Activated effector memory CD4-positive, alpha-beta T cell treated with anti-CD3 and anti-CD28 coated beads, Interleukin-2, amount 50 U/mL, for 16 hours (primary cell): ENCODE measurements around the gene WLS.
"Not testable (repeated sequence)": the region's sequence is repeated elsewhere in the genome, so short reads cannot be mapped to it uniquely, and the experiment has no call there.

ENCODE experiments used
- DNase-seq: peaks from one replicate; pipeline ENCODE4 v3.0.0-alpha.2; 2020

WLS gene

DNA sequence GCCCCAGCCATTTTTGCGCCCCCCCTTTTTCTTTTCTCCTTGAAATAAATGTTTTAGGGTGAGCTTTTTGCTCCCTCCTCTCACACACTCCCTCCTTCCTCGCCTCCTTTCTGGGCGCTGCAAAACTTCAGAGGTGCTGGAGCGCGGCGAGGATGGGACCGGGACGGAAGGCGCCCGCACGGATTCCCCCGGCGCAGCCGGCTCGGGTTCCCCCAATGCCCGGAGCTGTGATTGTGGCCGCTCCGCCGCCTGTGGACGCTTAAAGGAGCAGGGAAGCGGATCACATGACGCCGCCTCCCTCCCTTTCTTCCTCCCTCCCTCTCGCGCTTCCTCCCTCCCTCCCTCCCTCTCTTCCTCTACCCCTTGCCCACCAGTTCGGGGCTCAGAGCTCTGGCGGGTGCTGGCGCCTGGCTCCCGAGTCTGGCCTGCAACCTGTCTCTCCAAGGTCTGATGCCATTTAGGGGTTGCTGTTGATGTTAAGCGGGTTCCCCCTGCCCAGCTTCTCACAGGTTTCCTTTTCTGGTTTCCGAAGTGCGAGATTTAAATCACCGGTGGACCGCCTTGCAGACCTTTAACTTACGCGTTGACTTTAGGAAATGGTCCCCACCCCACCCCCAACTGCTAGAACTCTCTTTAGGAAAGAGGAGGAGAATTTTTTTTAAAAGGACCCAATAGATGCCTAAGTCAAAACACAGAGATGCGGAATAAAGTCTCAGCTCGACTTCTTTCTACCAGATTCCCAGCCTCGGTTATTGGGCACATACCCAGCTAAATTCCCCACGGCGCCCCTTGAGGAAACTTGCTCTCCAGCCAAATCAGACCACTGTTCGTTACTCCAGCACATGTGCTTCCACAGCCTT lies at the start of gene WLS:
WLS (minus strand) TSS at position 235 of the 860 bp plus-strand sequence; CDS start at position 11, 224 bp downstream.
- DNase-seq: no peak

DNA sequence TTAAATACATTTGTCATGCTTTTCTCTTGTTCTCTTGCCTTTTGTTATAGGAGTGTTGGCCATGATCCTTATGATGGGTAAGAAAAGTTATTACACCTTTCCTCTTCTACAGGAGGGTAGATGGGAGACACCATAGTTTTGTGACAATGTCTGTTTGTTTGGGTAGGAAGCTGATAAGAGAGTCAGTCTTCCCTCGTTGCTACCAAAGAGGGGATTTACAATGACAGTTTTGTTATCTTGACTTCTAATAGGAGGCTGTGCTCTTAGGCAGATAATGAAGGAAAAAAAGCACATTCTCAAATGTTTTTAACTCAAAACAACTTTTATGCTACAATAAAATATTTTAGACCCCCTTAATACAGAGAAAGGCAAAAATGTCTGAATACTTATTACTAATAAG lies 48.0 kb upstream of the WLS start:
- DNase-seq: no peak

DNA sequence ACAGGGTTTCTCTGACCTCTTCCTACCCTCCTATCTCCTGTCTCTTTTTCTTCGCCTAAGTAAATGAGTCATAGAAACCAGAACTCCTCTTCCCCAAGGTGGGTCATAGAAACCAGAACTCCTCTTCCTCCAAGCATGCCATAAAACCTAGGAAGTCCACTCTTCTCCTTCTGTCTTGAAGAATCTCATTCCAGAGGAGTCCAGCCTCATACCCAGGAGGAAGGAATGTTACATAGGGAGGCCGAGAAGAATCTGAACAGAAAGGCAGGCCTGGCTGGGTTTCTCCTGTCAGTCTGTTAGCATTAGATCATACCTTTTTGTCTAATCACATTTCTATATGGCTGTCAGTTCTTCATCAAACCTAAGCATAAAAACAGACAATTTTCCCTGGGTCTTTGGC lies 47.5 kb upstream of the WLS start:
- DNase-seq: no peak

DNA sequence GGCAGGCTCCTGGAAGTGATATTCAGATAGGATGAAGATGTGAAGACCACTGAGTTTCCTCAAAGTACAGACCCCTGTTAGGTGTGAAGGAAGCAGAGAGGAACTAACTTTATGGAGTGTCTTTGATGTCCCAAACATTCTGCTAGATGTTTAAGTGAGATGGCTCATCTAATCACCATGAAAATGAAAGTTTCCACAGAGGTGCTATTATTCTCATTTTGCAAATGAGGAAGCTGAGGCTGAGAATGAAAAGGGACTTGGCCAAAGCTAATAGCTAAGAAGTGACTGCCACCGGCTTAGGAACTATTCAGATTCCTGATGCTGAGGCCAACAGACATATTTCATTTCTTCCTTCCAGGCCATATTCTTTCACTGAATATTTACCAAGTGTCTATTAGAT lies 45.9 kb upstream of the WLS start:
- DNase-seq: no peak

GRCh38 chr1:68276448-68276847 lies 44.1 kb upstream of the WLS start:
- no peak for DNase-seq

DNA sequence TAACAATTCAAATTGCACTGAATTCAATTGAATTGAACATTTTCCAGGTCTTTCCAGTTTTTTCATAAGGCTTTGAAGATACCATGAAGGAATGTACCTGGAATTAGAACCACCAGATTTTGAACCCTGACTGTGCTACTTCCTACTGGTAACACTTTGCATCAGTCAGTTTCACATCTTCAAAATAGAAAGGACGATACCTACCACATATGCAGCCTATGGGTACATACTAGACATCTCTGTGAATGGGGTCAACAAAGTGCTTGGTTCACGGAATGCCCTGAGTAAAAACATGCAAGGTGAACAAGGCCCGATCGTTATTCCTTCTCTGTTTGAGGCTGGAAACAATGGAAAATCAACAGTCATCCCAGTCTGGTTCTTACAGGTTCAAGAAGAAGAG lies 41.2 kb upstream of the WLS start:
- DNase-seq: no peak

DNA sequence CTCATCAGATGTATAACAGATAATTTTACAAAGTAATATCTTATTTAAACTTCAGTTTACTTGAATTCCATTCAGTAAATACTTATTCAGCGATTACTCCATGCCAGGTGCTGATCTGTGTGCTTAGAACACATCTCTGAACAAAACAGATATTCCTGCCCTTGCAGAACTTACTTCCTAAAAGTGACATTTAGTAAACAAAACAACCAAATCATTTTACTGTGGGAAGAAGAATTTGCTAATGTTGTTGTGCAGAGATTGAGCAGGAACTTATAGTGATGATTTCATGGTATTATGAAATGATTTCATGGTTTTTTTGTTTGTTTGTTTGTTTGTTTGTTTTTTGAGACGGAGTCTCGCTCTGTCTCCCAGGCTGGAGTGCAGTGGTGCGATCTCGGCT lies 39.3 kb upstream of the WLS start:
- DNase-seq: no peak

DNA sequence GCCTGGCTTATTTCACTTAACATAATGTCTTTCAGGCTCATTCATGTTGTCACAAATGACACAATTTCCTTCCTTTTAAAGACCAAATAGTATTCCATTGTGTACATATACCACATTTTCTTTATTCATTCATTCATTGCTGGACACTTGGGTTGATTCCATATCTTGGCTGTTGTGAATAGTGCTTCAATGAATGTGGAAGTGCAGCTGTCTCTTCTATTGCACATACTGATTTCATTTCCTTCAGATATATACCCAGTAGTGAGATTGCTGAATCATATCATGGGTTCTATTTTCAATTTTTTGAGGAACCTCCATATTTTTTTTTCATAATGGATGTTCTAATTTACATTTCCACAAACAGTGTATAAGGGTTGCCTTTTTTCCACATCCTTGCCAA lies 38.6 kb upstream of the WLS start:
- no peak for DNase-seq

- no peak for DNase-seq
Measured at GRCh38 chr1:68269637-68270430, 37.5 kb upstream of the WLS start.

- no peak for DNase-seq
Measured at GRCh38 chr1:68268896-68269483, 36.7 kb upstream of the WLS start.

DNA sequence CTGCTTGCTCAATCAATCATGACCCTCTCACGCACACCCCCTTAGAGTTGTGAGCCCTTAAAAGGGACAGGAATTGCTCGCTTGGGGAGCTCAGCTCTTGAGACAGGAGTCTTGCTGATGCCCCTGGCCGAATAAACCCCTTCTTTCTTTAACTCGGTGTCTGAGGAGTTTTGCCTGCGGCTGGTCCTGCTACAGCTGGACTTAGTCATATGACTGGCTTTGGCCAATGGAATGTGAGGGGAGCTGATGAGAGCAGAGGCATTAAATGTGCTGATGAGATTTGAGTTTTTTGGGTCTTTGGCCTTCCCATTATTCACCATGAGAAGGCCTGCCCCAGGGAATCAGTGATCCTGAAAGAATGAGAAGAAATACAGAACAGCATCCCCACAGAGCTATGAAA lies 24.5 kb upstream of the WLS start:
- not testable (repeated sequence) for DNase-seq

DNA sequence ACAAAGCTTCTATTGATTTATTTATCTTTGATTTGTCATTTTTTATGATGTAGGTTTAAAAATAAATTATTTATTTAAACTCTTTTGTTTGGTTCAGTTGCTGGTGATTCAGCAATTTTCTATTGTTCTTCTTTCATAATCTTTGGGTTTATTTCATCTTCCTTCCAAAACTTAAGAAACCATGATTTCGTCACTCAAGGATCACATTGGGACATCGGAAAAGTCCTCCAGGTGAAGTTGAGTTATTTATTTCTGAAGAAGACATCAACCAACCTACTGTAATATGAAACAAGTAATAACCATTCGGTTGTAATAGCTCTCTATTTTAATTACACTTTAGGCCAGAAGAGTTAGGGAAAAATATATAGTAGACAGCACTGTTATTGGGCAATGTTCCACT lies 23.0 kb upstream of the WLS start:
- no peak for DNase-seq

GRCh38 chr1:68254667-68255226 lies 22.4 kb upstream of the WLS start:
- DNase-seq: no peak

GRCh38 chr1:68237040-68237439 lies 4.7 kb upstream of the WLS start:
- no peak for DNase-seq

- DNase-seq: no peak
Measured at GRCh38 chr1:68234094-68234493, 1.8 kb upstream of the WLS start.

GRCh38 chr1:68233202-68233601 lies 879 bp upstream of the WLS start:
- no peak for DNase-seq

DNA sequence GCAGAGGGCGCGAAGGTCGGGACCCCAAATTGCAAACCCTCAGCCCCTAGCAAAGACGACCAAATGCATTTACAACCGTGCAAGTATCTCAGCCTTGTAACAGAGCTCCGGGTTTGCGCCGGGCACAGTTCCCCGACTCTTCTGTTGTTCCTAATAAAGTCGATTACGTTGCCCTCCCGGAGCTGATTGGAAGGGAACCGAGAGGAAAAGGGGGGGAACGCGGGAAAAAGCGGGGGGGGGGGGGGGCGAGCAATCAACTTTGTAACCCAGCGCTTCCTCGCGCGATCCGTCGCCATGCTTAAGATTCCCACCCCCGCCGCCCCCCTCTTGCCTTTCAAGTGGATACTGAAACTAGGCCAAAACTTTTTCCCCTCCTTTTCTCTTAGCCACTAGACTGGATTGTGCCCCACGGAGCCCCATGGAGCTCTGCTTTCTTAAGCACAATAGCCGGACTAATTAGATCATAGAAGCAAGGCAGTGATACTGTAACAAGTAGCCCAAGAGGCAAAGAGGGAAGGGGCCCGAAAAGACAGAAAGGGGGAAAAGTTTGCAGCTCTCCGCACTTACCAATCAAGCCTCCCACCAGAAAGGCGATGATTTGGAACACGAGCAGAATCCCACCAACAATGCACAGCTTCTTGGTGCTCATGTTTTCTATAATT lies 565 bp downstream of the WLS start:
- no peak for DNase-seq

DNA sequence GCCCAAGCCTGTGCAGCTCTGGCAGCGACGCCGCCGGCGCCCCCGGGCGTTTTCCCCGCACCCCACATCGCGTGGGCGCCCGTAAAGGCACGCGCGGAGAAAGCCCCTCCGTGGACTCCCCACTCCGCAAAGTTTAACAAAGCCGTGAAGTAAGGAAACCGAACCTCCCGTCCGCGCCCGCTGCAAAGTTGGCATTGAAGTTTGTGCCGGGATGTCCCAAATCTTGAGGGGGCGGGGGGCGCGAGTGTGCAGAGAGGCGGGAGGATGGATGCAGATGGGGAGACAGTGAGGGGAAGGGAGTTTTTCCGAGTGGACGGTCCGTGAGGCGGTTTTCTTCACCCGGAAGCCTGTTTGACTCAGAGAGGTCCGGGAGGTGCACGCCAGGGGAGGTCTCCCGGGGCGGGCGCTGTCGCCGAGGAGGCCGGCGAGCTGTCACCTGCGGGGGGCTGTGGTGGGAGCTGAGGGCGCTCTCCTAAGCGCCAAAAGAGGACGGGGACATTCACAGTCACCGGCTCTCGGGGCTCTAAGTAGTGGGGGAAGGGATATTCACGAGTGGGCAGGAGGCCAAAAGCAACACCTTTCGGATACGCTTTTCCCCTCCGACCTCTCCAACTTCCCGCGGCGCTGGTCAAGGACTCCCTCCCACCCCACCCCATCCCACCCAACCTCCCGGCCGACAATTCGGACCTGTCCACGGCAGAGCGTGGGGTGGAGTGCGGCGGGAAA lies 1.3 kb downstream of the WLS start:
- DNase-seq: no peak

DNA sequence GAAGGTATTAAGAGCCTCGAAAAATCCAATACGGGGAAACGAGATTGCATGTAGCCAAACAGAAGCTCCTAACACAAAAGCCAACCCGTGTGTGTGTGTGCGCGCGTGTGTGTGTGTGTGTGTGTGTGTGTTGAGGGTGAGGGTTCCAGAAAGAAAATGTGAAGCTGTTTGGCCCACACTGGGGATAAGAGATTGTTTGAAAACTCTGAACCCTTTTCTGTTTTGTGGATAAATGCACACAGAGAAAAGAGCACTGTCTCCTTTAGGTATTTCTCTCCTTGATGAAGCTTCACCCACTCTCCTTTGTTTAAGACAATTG lies 1.9 kb downstream of the WLS start:
- no peak for DNase-seq

DNA sequence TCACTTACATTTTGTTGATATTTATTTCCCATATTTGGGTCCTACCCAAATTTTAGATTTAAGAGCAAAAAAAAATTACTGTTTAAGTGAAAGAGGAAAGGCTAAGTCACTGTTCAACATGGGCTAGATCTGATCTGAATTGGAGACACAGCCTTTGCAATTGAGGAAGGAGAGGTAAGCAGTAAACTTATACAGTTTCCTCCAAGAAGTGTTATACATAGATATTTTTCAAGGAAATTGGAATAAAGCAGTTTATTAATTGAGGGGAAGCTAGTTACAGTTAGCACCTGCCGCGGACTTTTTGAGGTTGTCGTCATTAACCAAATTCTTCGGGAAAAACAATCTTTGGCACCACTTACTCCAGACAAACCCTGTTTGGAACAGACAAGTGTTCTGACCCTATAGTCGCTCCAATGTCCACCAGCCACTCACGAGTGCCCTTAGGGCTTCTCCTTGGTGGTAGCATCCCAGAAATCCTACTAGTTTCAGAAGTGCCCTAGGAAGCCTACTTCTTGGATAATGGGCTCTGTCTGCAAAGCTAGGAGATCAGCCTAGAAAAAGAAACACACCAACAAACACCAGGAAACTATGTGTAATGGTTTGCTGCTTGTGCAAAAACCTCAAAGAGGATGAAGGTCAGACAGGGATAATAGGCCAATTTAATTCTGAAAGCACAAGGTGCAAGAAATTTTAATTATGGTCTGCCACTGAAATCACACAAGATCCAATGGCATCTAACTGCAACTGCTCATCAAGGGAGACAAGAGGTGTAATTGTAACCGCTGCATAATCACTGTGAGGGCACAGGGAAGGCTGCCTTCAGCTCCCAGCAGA lies 2.5 kb downstream of the WLS start:
- DNase-seq: no peak

DNA sequence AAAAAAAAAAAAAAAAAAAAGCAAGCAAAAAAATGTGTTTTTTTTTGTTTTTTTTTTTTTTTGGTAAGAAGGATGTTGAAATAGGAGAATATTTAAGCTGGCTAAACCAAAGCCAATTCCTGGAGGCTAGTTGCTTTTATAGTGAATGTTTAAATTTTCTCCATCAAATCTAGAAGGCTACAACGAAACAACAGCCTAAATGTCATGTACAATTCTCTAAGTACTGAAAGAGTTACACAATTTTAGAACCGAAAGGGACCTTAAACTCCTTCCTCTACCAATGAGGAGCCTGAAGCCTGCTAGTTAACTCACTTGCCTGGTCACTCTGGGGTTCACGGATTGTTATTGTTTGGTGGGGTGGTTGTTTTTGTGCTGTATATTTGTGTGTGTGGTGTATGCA lies 3.5 kb downstream of the WLS start:
- DNase-seq: no peak

GRCh38 chr1:68227598-68227997 lies 4.7 kb downstream of the WLS start:
- DNase-seq: no peak
